H1 (cell line): Measurements from ENCODE around the gene KRT81. TPM values are rescaled to one million over a fixed set of nuclear protein-coding genes. Genes with fewer than 3 reads are reported as not detected.
"Not testable (repeated sequence)": the region's sequence is repeated elsewhere in the genome, so short reads cannot be mapped to it uniquely, and the experiment has no call there.

Source experiments
- CTCF ChIA-PET: fragments of 300-600 bp; sonication (Branson Sonifier 250); formaldehyde crosslinking; loops from one replicate; lab custom pipeline; 2021; ENCODE audit not compliant: partially characterized antibody; lab: Charles Lee
- POLR2A ChIA-PET: fragments of 300-600 bp; sonication (Branson Sonifier 250); formaldehyde crosslinking; loops from one replicate; lab custom pipeline; 2021; ENCODE audit warnings: inconsistent platforms; ENCODE audit not compliant: partially characterized antibody; lab: Charles Lee
- DNase-seq, 2 experiments: peaks; one replicate each; pipeline versions ENCODE4 v3.0.0 to v3.0.0-alpha.2; 2010 to 2022; ENCODE audit warnings: low spot score in 2 of 2, low read depth in 1 of 2, mixed read lengths in 1 of 2
- FAIRE-seq: peaks from 2 replicates; lab custom pipeline; 2011; peaks lifted over from hg19 to GRCh38; lab: Jason Lieb, UNC
- H2AFZ ChIP-seq: 2 replicates; pipeline ENCODE4 v1.8.1; 2012; ENCODE audit warnings: low read length, inconsistent platforms
- H2AK5ac ChIP-seq: 2 replicates; pipeline ENCODE4 v1.6.1; 2013; ENCODE audit warnings: low read depth, low read length
- H2BK120ac ChIP-seq: replicated peaks from 2 replicates; pipeline ENCODE3; 2013; ENCODE audit warnings: low read depth, low read length, inconsistent platforms
- H2BK12ac ChIP-seq: 2 replicates; pipeline ENCODE4 v1.6.1; 2013; ENCODE audit warnings: low read depth, low read length
- H2BK15ac ChIP-seq: 2 replicates; pipeline ENCODE4 v1.6.1; 2013; ENCODE audit warnings: low read length
- H2BK20ac ChIP-seq: 2 replicates; pipeline ENCODE4 v1.6.1; 2013; ENCODE audit warnings: low read length
- H2BK5ac ChIP-seq: 2 replicates; pipeline ENCODE4 v1.6.1; 2013; ENCODE audit warnings: low read depth, low read length
- H3K14ac ChIP-seq: 2 replicates; pipeline ENCODE4 v1.6.1; 2013; ENCODE audit warnings: inconsistent platforms; ENCODE audit not compliant: insufficient read length
- H3K18ac ChIP-seq: 2 replicates; pipeline ENCODE4 v1.6.1; 2013; ENCODE audit warnings: low read length; ENCODE audit errors: extremely low read depth
- H3K23ac ChIP-seq: 2 replicates; pipeline ENCODE4 v1.6.1; 2013; ENCODE audit warnings: inconsistent platforms; ENCODE audit not compliant: insufficient read length
- H3K23me2 ChIP-seq: 2 replicates; pipeline ENCODE4 v1.6.1; 2013; ENCODE audit warnings: low read depth, low read length
- H3K27ac ChIP-seq: 2 replicates; pipeline ENCODE4 v1.6.1; 2011; ENCODE audit warnings: low read depth, low read length, inconsistent platforms
- H3K27me3 ChIP-seq, 4 experiments: replicated peaks in 1 of 4; 1 replicate in 1 of 4; 2 replicates in 3 of 4; pipeline versions ENCODE4 v1.6.1 to v1.8.1; 2011 to 2013; ENCODE audit warnings: low read length in 3 of 4, mild to moderate bottlenecking in 3 of 4, inconsistent platforms in 2 of 4, mixed read lengths in 2 of 4, moderate library complexity in 1 of 4; ENCODE audit not compliant: control insufficient read depth in 3 of 4, insufficient read depth in 3 of 4; ENCODE audit errors: extremely low read depth in 1 of 4
- H3K36me3 ChIP-seq, 4 experiments: 2 replicates each; pipeline versions ENCODE4 v1.6.1 to v1.8.1; 2011 to 2013; ENCODE audit warnings: mild to moderate bottlenecking in 4 of 4, low read length in 3 of 4, moderate library complexity in 2 of 4, control low read depth in 1 of 4, inconsistent platforms in 1 of 4; ENCODE audit not compliant: insufficient read depth in 4 of 4, control insufficient read depth in 2 of 4
- H3K4ac ChIP-seq: replicated peaks from 2 replicates; pipeline ENCODE3; 2013; ENCODE audit warnings: low read length, low read depth, mixed read lengths, inconsistent platforms; ENCODE audit not compliant: insufficient read length
- H3K4me1 ChIP-seq, 4 experiments: replicated peaks in 1 of 4; 1 replicate in 1 of 4; 2 replicates in 3 of 4; pipeline versions ENCODE4 v1.6.1 to v1.8.1; 2011 to 2013; ENCODE audit warnings: low read length in 3 of 4, inconsistent platforms in 2 of 4, mixed read lengths in 1 of 4; ENCODE audit not compliant: insufficient read depth in 4 of 4, control insufficient read depth in 3 of 4
- H3K4me2 ChIP-seq, 2 experiments: 2 replicates each; pipeline versions ENCODE4 v1.6.1 to v1.8.1; 2011 to 2013; ENCODE audit warnings: low read depth in 2 of 2, low read length in 2 of 2, control low read depth in 1 of 2, inconsistent platforms in 1 of 2, mild to moderate bottlenecking in 1 of 2; ENCODE audit not compliant: insufficient read depth in 1 of 2
- H3K4me3 ChIP-seq, 4 experiments: fragments of 200-600, 300-600 bp in 1 of 4; sonication (generic), shearing (Covaris generic), sonication (Bioruptor Twin) in 1 of 4; 2 replicates each; pipeline versions ENCODE4 v1.5.1 to v1.8.1; 2011 to 2016; ENCODE audit warnings: low read length in 4 of 4, low read depth in 3 of 4, control low read depth in 2 of 4, inconsistent platforms in 2 of 4, mild to moderate bottlenecking in 2 of 4, mixed read lengths in 1 of 4, moderate library complexity in 1 of 4; ENCODE audit not compliant: insufficient read depth in 2 of 4; ENCODE audit errors: extremely low read depth in 1 of 4
- H3K56ac ChIP-seq: replicated peaks from 2 replicates; pipeline ENCODE3; 2013; ENCODE audit warnings: low read depth, mild to moderate bottlenecking, mixed read lengths, low read length, inconsistent platforms; ENCODE audit not compliant: insufficient read length
- H3K79me1 ChIP-seq: 2 replicates; pipeline ENCODE4 v1.6.1; 2013; ENCODE audit warnings: low read depth, low read length, control low read depth
- H3K79me2 ChIP-seq, 2 experiments: 2 replicates each; pipeline versions ENCODE4 v1.6.1 to v1.8.1; 2012 to 2013; ENCODE audit warnings: low read length in 2 of 2, mild to moderate bottlenecking in 2 of 2, inconsistent platforms in 1 of 2; ENCODE audit not compliant: insufficient read depth in 2 of 2, control insufficient read depth in 1 of 2
- H3K9ac ChIP-seq, 4 experiments: replicated peaks in 1 of 4; 1 replicate in 1 of 4; 2 replicates in 3 of 4; pipeline versions ENCODE4 v1.6.1 to v1.8.1; 2011 to 2013; ENCODE audit warnings: low read depth in 3 of 4, low read length in 3 of 4, control low read depth in 2 of 4, mild to moderate bottlenecking in 2 of 4, moderate library complexity in 2 of 4, inconsistent platforms in 1 of 4; ENCODE audit errors: extremely low read depth in 1 of 4
- H3K9me3 ChIP-seq, 2 experiments: 2 replicates each; pipeline versions ENCODE4 v1.6.1 to v1.8.1; 2012 to 2013; ENCODE audit warnings: mild to moderate bottlenecking in 2 of 2, moderate library complexity in 2 of 2, control low read depth in 1 of 2, inconsistent platforms in 1 of 2, low read depth in 1 of 2, low read length in 1 of 2, mixed read lengths in 1 of 2; ENCODE audit not compliant: insufficient read depth in 2 of 2
- H4K20me1 ChIP-seq, 2 experiments: replicated peaks in 1 of 2; 2 replicates each; pipeline versions ENCODE3 to v1.8.1; 2011 to 2013; ENCODE audit warnings: inconsistent platforms in 2 of 2, low read length in 2 of 2, mild to moderate bottlenecking in 1 of 2; ENCODE audit not compliant: insufficient read depth in 2 of 2, control insufficient read depth in 1 of 2
- H4K5ac ChIP-seq: 2 replicates; pipeline ENCODE4 v1.6.1; 2013; ENCODE audit warnings: low read length, low read depth, mixed read lengths, inconsistent platforms; ENCODE audit not compliant: insufficient read length
- H4K8ac ChIP-seq: 2 replicates; pipeline ENCODE4 v1.8.0; 2013; ENCODE audit warnings: mild to moderate bottlenecking, moderate library complexity, low read length, inconsistent platforms; ENCODE audit not compliant: insufficient read depth; ENCODE audit errors: extremely low read depth
- H4K91ac ChIP-seq: replicated peaks from 2 replicates; pipeline ENCODE3; 2013; ENCODE audit warnings: low read length, mixed read lengths, inconsistent platforms; ENCODE audit not compliant: insufficient read length
- NANOG ChIP-seq: IDR thresholded peaks from 2 replicates; pipeline ENCODE4 v1.6.1; 2011; ENCODE audit warnings: low read length, low read depth, mild to moderate bottlenecking, inconsistent platforms; ENCODE audit not compliant: insufficient read depth, poor library complexity, severe bottlenecking
- TAF7 ChIP-seq: optimal IDR thresholded peaks from 2 replicates; pipeline ENCODE3; 2011; ENCODE audit warnings: low read depth, mild to moderate bottlenecking, inconsistent platforms, low read length, moderate library complexity, borderline replicate concordance
- WGBS, 2 experiments: shearing (Covaris generic) in 1 of 2; methylation state at CpG; one replicate each; pipeline versions ENCODE4 v1.1.6 to v1.1.7; 2013 to 2015; ENCODE audit warnings: low lambda C conversion rate in 2 of 2, mixed read lengths in 2 of 2, inconsistent platforms in 1 of 2, low coverage in 1 of 2, missing lambda C conversion rate in 1 of 2; ENCODE audit not compliant: insufficient replicate concordance in 2 of 2, insufficient coverage in 1 of 2, insufficient read length in 1 of 2; ENCODE audit errors: extremely low coverage in 1 of 2, missing lambda C conversion rate in 1 of 2; 5-methylcytosine and 5-hydroxymethylcytosine counted together
- polyA plus RNA-seq, 7 experiments: library from polyadenylated mRNA; depleted of rRNA in 3 of 7; stranded (reverse) in 5 of 7; unstranded in 2 of 7; fragments of >200 nt in 5 of 7; fragments of 200-250 nt in 2 of 7; gene quantifications; 1 replicate in 5 of 7; 2 replicates in 1 of 7; 4 replicates in 1 of 7; pipeline versions ENCODE4 v1.2.1 to v1.2.3, GENCODE V29; 2011 to 2013; ENCODE audit warnings: missing spikeins in 2 of 7, mixed read lengths in 2 of 7
- total RNA-seq: library from RNA; stranded (reverse); fragmentation: NEBNext Ultra II Directional; extraction: Animal tissue kit (Norgen Biotek cat#: 25700); gene quantifications from 2 replicates; pipeline ENCODE4 v1.2.1, GENCODE V29; 2021
- TF ChIP-seq, protein P1 (sequence below): IDR thresholded peaks from 2 replicates; pipeline ENCODE4 v1.6.1; 2012; ENCODE audit warnings: inconsistent platforms

KRT81 gene
- total and polyA plus RNA-seq, 2 of the 8 experiments (the other 6 are each of a cell fraction or from before 2014, with no cell fraction given): not detected

DNA sequence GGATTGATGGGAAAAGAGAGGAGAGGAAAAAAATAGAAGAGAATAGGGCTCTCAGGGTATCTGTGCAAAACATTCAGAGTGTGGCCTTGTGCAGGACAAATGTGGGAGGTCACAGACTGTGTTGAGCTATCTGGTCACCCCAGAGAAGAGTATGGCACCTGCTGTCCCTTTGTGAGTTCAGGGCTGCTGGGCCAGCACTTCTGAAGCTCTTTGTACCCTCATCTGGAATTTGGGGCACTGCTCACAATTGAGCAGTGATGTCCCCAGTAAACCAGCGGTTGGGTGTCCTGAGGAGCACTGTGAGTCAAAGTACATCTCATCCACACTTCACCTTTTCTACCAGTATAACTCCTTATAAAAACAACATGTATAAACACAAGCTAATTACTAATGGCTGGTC, 2.6 kb upstream of the KRT81 start (continued):
- no peak for TF ChIP-seq NANOG
- TF ChIP-seq, protein P1, sequence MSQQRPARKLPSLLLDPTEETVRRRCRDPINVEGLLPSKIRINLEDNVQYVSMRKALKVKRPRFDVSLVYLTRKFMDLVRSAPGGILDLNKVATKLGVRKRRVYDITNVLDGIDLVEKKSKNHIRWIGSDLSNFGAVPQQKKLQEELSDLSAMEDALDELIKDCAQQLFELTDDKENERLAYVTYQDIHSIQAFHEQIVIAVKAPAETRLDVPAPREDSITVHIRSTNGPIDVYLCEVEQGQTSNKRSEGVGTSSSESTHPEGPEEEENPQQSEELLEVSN: no peak
- no peak for TF ChIP-seq TAF7
- TF ChIP-seq, all 59 proteins: peak for 0

DNA sequence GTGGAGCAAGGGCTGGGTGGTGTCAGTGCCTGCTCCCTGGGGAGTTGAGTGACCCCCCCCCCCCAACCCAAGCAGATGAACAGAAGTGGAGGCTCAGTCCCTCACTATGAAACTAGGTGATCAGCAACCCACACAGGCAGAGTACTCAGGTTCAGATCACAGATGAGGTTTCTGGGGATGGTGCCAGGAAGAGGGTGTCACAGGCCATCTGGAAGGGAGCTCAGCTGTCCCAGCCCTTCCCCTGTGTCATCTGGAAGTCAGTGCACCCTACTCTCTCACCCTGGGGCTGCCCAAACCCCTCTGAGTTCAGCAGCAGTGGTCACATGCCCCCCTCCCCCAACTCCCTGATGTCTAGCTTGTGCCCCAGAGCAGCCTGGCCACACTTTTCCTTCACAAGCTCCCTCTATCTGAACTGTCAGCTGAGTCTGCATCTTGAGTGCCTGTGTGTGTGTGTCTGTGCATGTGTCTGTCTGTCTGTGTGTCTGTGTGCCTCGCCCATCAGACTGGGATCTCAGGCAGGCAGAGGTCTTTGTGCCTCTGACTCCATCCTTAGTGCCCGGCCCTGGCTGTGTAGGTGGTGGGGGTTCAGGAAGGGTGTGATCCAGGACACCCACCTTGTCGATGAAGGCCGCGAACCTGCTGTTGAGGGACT, 725 bp downstream of the KRT81 start:
- H3K27ac ChIP-seq, H3K79me2 ChIP-seq, H3K23ac ChIP-seq, POLR2A ChIA-PET, H3K18ac ChIP-seq, H4K5ac ChIP-seq, H2BK20ac ChIP-seq, H3K9ac ChIP-seq, H2AFZ ChIP-seq, H3K4me3 ChIP-seq, H3K56ac ChIP-seq, H2BK5ac ChIP-seq, DNase-seq, CTCF ChIA-PET, H4K91ac ChIP-seq, H3K23me2 ChIP-seq, H3K36me3 ChIP-seq, H3K4me1 ChIP-seq, H3K9me3 ChIP-seq, H2BK15ac ChIP-seq, H2BK120ac ChIP-seq, H3K79me1 ChIP-seq, H2AK5ac ChIP-seq, H4K8ac ChIP-seq, H3K27me3 ChIP-seq, H3K4ac ChIP-seq, H3K14ac ChIP-seq, H4K20me1 ChIP-seq, H3K4me2 ChIP-seq, H2BK12ac ChIP-seq, FAIRE-seq: not testable (repeated sequence)
- WGBS, 2 experiments: no CpG with 5 or more reads among the region's 5 CpGs
